ENCODE results near the gene REXO5.

- TF ChIP-seq CTCF (IDR thresholded peaks at IDR 0.05) (no peak), POLR2A (IDR thresholded peaks at IDR 0.05) (no peak)
Measured at GRCh38 chr16:20768121-20768520, 38.2 kb upstream of the REXO5 start.

Data from body of pancreas (tissue), 4 donors.